ENCODE data around the gene TOB1.

- TF ChIP-seq POLR2AphosphoS5 (IDR thresholded peaks at IDR 0.05; ENCODE audit: low read depth, low read length) (no peak), TAF1 (IDR thresholded peaks at IDR 0.05; ENCODE audit: borderline replicate concordance, low read depth, low read length) (no peak)
- TF ChIP-seq, protein P1, sequence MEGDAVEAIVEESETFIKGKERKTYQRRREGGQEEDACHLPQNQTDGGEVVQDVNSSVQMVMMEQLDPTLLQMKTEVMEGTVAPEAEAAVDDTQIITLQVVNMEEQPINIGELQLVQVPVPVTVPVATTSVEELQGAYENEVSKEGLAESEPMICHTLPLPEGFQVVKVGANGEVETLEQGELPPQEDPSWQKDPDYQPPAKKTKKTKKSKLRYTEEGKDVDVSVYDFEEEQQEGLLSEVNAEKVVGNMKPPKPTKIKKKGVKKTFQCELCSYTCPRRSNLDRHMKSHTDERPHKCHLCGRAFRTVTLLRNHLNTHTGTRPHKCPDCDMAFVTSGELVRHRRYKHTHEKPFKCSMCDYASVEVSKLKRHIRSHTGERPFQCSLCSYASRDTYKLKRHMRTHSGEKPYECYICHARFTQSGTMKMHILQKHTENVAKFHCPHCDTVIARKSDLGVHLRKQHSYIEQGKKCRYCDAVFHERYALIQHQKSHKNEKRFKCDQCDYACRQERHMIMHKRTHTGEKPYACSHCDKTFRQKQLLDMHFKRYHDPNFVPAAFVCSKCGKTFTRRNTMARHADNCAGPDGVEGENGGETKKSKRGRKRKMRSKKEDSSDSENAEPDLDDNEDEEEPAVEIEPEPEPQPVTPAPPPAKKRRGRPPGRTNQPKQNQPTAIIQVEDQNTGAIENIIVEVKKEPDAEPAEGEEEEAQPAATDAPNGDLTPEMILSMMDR (IDR thresholded peaks at IDR 0.05): no peak
- TF ChIP-seq, protein P2, sequence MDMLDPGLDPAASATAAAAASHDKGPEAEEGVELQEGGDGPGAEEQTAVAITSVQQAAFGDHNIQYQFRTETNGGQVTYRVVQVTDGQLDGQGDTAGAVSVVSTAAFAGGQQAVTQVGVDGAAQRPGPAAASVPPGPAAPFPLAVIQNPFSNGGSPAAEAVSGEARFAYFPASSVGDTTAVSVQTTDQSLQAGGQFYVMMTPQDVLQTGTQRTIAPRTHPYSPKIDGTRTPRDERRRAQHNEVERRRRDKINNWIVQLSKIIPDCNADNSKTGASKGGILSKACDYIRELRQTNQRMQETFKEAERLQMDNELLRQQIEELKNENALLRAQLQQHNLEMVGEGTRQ (IDR thresholded peaks at IDR 0.05; ENCODE audit: borderline replicate concordance, low read depth, low read length): no peak
These were observed 1.9 kb upstream of the TOB1 start for GRCh38 chr17:50868140-50868438.
